Measurements from ENCODE around the gene CHST5.

CHST5 gene

GRCh38 chr16:75535901-75536300 lies at the start of gene CHST5:
Gene CHST5 (minus strand): TSS chr16:75536108. CDS start chr16:75530384, 5,724 bp downstream.
- no peak within 1 kb of the TSS for H3K9ac ChIP-seq (ENCODE audit: low read depth, low read length)
- no peaks in the 10 kb centered on the region for H3K4me1 ChIP-seq (ENCODE audit: insufficient read depth, low read length)
- no peaks in the 10 kb centered on the region for H3K79me2 ChIP-seq (ENCODE audit: insufficient read depth, low read length)
- TF ChIP-seq CTCF (IDR thresholded peaks at IDR 0.05; ENCODE audit: borderline replicate concordance, extremely low read depth, low read length, poor library complexity, severe bottlenecking) (no peak), EZH2 (IDR thresholded peaks at IDR 0.05; ENCODE audit: borderline replicate concordance, low read depth, low read length, severe bottlenecking) (no peak)
- H3K36me3 ChIP-seq (ENCODE audit: insufficient read depth, low read length), result no peaks in the 10 kb centered on the region
- no peak within 1 kb of the TSS for H3K27ac ChIP-seq (ENCODE audit: low read length)
- no peak within 1 kb of the TSS for H3K4me2 ChIP-seq (ENCODE audit: insufficient read depth, low read length)
- H3K4me3 ChIP-seq (ENCODE audit: low read depth in 1 of 2, low read length in 2 of 2), result no peak within 1 kb of the TSS
- no peak within 1 kb of the TSS for H2AFZ ChIP-seq (ENCODE audit: low read depth, low read length)
- H4K20me1 ChIP-seq (ENCODE audit: insufficient read depth, low read length), result no peaks in the 10 kb centered on the region
- H3K9me3 ChIP-seq (ENCODE audit: insufficient read depth, low read length, severe bottlenecking), result no peaks in the 10 kb centered on the region
- H3K27me3 ChIP-seq (ENCODE audit: insufficient read depth, low read length, poor library complexity), result no peaks in the 10 kb centered on the region
- ATAC-seq (ENCODE audit: insufficient read depth, low read depth), result no peak
- DNase-seq, result no peak

- Histone ChIP-seq H3K4me2 (ENCODE audit: insufficient read depth, low read length) (no peak overlapping the region), H3K4me3 (ENCODE audit: low read depth in 1 of 2, low read length in 2 of 2) (no peak overlapping the region), H3K36me3 (ENCODE audit: insufficient read depth, low read length) (peaks cover 25% of the 10 kb centered on the region), H3K27me3 (ENCODE audit: insufficient read depth, low read length, poor library complexity) (no peaks in the 10 kb centered on the region), H4K20me1 (ENCODE audit: insufficient read depth, low read length) (peaks cover 3% of the 10 kb centered on the region; the same call in 1 of the 2 replicates), H3K9me3 (ENCODE audit: insufficient read depth, low read length, severe bottlenecking) (no peaks in the 10 kb centered on the region), H2AFZ (ENCODE audit: low read depth, low read length) (no peak overlapping the region), H3K79me2 (ENCODE audit: insufficient read depth, low read length) (no peaks in the 10 kb centered on the region), H3K9ac (ENCODE audit: low read depth, low read length) (no peak overlapping the region), H3K4me1 (ENCODE audit: insufficient read depth, low read length) (no peaks in the 10 kb centered on the region), H3K27ac (ENCODE audit: low read length) (no peak overlapping the region)
- DNase-seq, result no peak
- no peak for ATAC-seq (ENCODE audit: insufficient read depth, low read depth)
- TF ChIP-seq EZH2 (IDR thresholded peaks at IDR 0.05; ENCODE audit: borderline replicate concordance, low read depth, low read length, severe bottlenecking) (no peak), CTCF (IDR thresholded peaks at IDR 0.05; ENCODE audit: borderline replicate concordance, extremely low read depth, low read length, poor library complexity, severe bottlenecking) (no peak)
Observed at GRCh38 chr16:75584108-75584507, 48.2 kb upstream of the CHST5 start.

GRCh38 chr16:75579281-75579834 lies 43.5 kb upstream of the CHST5 start:
- no peak overlapping the region for H3K27ac ChIP-seq (ENCODE audit: low read length)
- no peak overlapping the region for H2AFZ ChIP-seq (ENCODE audit: low read depth, low read length)
- peaks cover 13% of the 10 kb centered on the region for H4K20me1 ChIP-seq (ENCODE audit: insufficient read depth, low read length)
- H3K4me2 ChIP-seq (ENCODE audit: insufficient read depth, low read length), result no peak overlapping the region
- no peak for TF ChIP-seq CTCF (IDR thresholded peaks at IDR 0.05; ENCODE audit: borderline replicate concordance, extremely low read depth, low read length, poor library complexity, severe bottlenecking)
- no peak for TF ChIP-seq EZH2 (IDR thresholded peaks at IDR 0.05; ENCODE audit: borderline replicate concordance, low read depth, low read length, severe bottlenecking)
- no peak for ATAC-seq (ENCODE audit: insufficient read depth, low read depth)
- H3K4me1 ChIP-seq (ENCODE audit: insufficient read depth, low read length), result no peaks in the 10 kb centered on the region
- no peak overlapping the region for H3K9ac ChIP-seq (ENCODE audit: low read depth, low read length)
- peaks cover 2% of the 10 kb centered on the region; the same call in 1 of the 2 replicates for H3K79me2 ChIP-seq (ENCODE audit: insufficient read depth, low read length)
- no peaks in the 10 kb centered on the region for H3K9me3 ChIP-seq (ENCODE audit: insufficient read depth, low read length, severe bottlenecking)
- H3K4me3 ChIP-seq (ENCODE audit: low read depth in 1 of 2, low read length in 2 of 2), result no peak overlapping the region
- peaks cover 58% of the 10 kb centered on the region for H3K36me3 ChIP-seq (ENCODE audit: insufficient read depth, low read length)
- H3K27me3 ChIP-seq (ENCODE audit: insufficient read depth, low read length, poor library complexity), result no peaks in the 10 kb centered on the region
- DNase-seq, result no peak
